HEK293 (cell line): ENCODE measurements around the gene SYNGR1.

Experiments
- CTCF ChIP-seq: fragments of 450-650 bp; formaldehyde crosslinking; IDR thresholded peaks from 2 replicates; pipeline ENCODE4 v1.5.1; 2016; ENCODE audit warnings: missing biosample characterization, missing genetic modification characterization
- KLF10 ChIP-seq: fragments of 450-650 bp; IDR thresholded peaks from 2 replicates; pipeline ENCODE4 v1.5.1; 2018; ENCODE audit warnings: missing biosample characterization, mild to moderate bottlenecking, missing genetic modification characterization
- ZNF24 ChIP-seq: fragments of 450-650 bp; formaldehyde crosslinking; IDR thresholded peaks from 2 replicates; pipeline ENCODE4 v1.5.1; 2016; ENCODE audit warnings: missing biosample characterization, missing genetic modification characterization
- ZNF248 ChIP-seq: fragments of 450-650 bp; formaldehyde crosslinking; IDR thresholded peaks from 2 replicates; pipeline ENCODE4 v1.5.1; 2017; ENCODE audit warnings: missing biosample characterization, missing genetic modification characterization
- ZNF292 ChIP-seq: fragments of 450-650 bp; formaldehyde crosslinking; IDR thresholded peaks from 2 replicates; pipeline ENCODE4 v1.5.1; 2016; ENCODE audit warnings: low read depth, missing biosample characterization, missing genetic modification characterization, borderline replicate concordance
- ZNF362 ChIP-seq: fragments of 450-650 bp; formaldehyde crosslinking; IDR thresholded peaks from 2 replicates; pipeline ENCODE4 v1.5.1; 2016; ENCODE audit warnings: missing biosample characterization, missing genetic modification characterization
- ZNF433 ChIP-seq: fragments of 450-650 bp; formaldehyde crosslinking; IDR thresholded peaks from 2 replicates; pipeline ENCODE4 v1.5.1; 2016; ENCODE audit warnings: missing biosample characterization, missing genetic modification characterization, low read depth
- ZNF768 ChIP-seq: fragments of 450-650 bp; formaldehyde crosslinking; IDR thresholded peaks from 2 replicates; pipeline ENCODE4 v1.5.1; 2018; ENCODE audit warnings: missing biosample characterization, mild to moderate bottlenecking, missing genetic modification characterization
- ZSCAN18 ChIP-seq: fragments of 450-650 bp; formaldehyde crosslinking; IDR thresholded peaks from 2 replicates; pipeline ENCODE4 v1.5.1; 2016; ENCODE audit warnings: missing biosample characterization, missing genetic modification characterization

GRCh38 chr22:39303358-39303757 is 46.4 kb upstream of the SYNGR1 start:
- TF ChIP-seq ZNF292 (tag by site-specific recombination) (no peak), CTCF (tag by site-specific recombination) (no peak), ZSCAN18 (no peak), ZNF248 (tag by site-specific recombination) (no peak), ZNF24 (no peak), ZNF768 (tag by site-specific recombination) (no peak), KLF10 (tag by site-specific recombination) (no peak), ZNF362 (tag by site-specific recombination) (no peak), ZNF433 (tag by site-specific recombination) (no peak)
